GM23338 (cell line): Measurements from ENCODE around the gene HOXC9. TPM values are rescaled to one million over a fixed set of nuclear protein-coding genes. Genes with fewer than 3 reads are reported as not detected.

Experiments
- ATAC-seq: fragments of 200-7000 bp; cut with Tn5 transposase; 3 replicates; pipeline ENCODE4 v1.9.1; 2020
- DNase-seq: peaks from one replicate; pipeline ENCODE4 v3.0.0-alpha.2; 2015; ENCODE audit warnings: low spot score
- H2AFZ ChIP-seq: fragments of 200-600 bp; sonication (generic); 2 replicates; pipeline ENCODE4 v1.8.0; 2016; ENCODE audit warnings: antibody characterized with exemption, mild to moderate bottlenecking, moderate library complexity
- H3F3A ChIP-seq: fragments of 200-600 bp; sonication (generic); replicated peaks from 2 replicates; pipeline ENCODE4 v1.8.0; 2017; ENCODE audit warnings: antibody characterized with exemption, mixed run types, low read depth
- H3K27ac ChIP-seq: fragments of 200-600 bp; sonication (generic); 2 replicates; pipeline ENCODE4 v1.6.1; 2016; ENCODE audit warnings: low read depth
- H3K27me3 ChIP-seq: fragments of 200-600 bp; sonication (generic); 2 replicates; pipeline ENCODE4 v1.8.0; 2016; ENCODE audit warnings: mild to moderate bottlenecking, mixed run types, moderate library complexity; ENCODE audit not compliant: insufficient read depth
- H3K36me3 ChIP-seq: fragments of 200-600 bp; sonication (generic); 2 replicates; pipeline ENCODE4 v1.8.0; 2016; ENCODE audit warnings: mild to moderate bottlenecking; ENCODE audit not compliant: insufficient read depth
- H3K4me1 ChIP-seq: fragments of 200-600 bp; sonication (generic); 2 replicates; pipeline ENCODE4 v1.8.0; 2016; ENCODE audit warnings: mild to moderate bottlenecking, moderate library complexity; ENCODE audit not compliant: insufficient read depth
- H3K4me2 ChIP-seq: fragments of 200-600 bp; sonication (generic); 2 replicates; pipeline ENCODE4 v1.7.1; 2017; ENCODE audit warnings: mixed run types
- H3K4me3 ChIP-seq: fragments of 200-600 bp; sonication (generic); 2 replicates; pipeline ENCODE4 v1.6.1; 2016; ENCODE audit warnings: mixed run types
- H3K79me2 ChIP-seq: fragments of 200-600 bp; sonication (generic); replicated peaks from 2 replicates; pipeline ENCODE4 v1.8.0; 2017; ENCODE audit warnings: mild to moderate bottlenecking; ENCODE audit not compliant: insufficient read depth
- H3K9me2 ChIP-seq: fragments of 200-600 bp; sonication (generic); 2 replicates; pipeline ENCODE4 v1.8.0; 2017; ENCODE audit not compliant: insufficient read depth
- H4K20me1 ChIP-seq: fragments of 200-600 bp; sonication (generic); replicated peaks from 2 replicates; pipeline ENCODE4 v1.8.0; 2017; ENCODE audit warnings: mild to moderate bottlenecking; ENCODE audit not compliant: insufficient read depth
- H3K27ac Mint-ChIP-seq: 2 replicates; pipeline ENCODE4 v1.8.0; 2020; ENCODE audit warnings: inconsistent platforms, mild to moderate bottlenecking, moderate library complexity, mixed read lengths
- H3K27me3 Mint-ChIP-seq: 3 replicates; pipeline ENCODE4 v1.8.0; 2022; ENCODE audit warnings: low read depth, mild to moderate bottlenecking, moderate library complexity, mixed read lengths, inconsistent platforms; ENCODE audit not compliant: insufficient read depth, poor library complexity
- H3K36me3 Mint-ChIP-seq: 3 replicates; pipeline ENCODE4 v1.8.0; 2021; ENCODE audit warnings: low read depth, mild to moderate bottlenecking, inconsistent platforms, moderate library complexity, mixed read lengths
- H3K4me1 Mint-ChIP-seq: 3 replicates; pipeline ENCODE4 v1.8.0; 2020; ENCODE audit warnings: mild to moderate bottlenecking, inconsistent platforms, mixed read lengths
- H3K4me3 Mint-ChIP-seq: 3 replicates; pipeline ENCODE4 v1.8.0; 2021; ENCODE audit warnings: moderate library complexity, mild to moderate bottlenecking, inconsistent platforms, mixed read lengths
- H3K9me3 Mint-ChIP-seq: 3 replicates; pipeline ENCODE4 v1.8.0; 2020; ENCODE audit warnings: moderate library complexity, mild to moderate bottlenecking, inconsistent platforms, mixed read lengths
- EZH2 ChIP-seq: fragments of 200-600 bp; sonication (generic); IDR thresholded peaks from one replicate; pipeline ENCODE4 v1.8.0; 2017; ENCODE audit warnings: antibody characterized with exemption, mild to moderate bottlenecking, low read depth; ENCODE audit not compliant: unreplicated experiment
- EZH2phosphoT487 ChIP-seq: fragments of 200-600 bp; sonication (generic); IDR thresholded peaks from one replicate; pipeline ENCODE4 v1.8.1; 2018; ENCODE audit warnings: antibody characterized with exemption; ENCODE audit not compliant: unreplicated experiment
- STAT1 ChIP-seq: IDR thresholded peaks from one replicate; pipeline ENCODE4 v1.6.1; 2016; ENCODE audit warnings: antibody characterized with exemption; ENCODE audit not compliant: unreplicated experiment
- ZNF331 ChIP-seq: fragments of 250-450 bp; sonication (Bioruptor Pico); IDR thresholded peaks from 2 replicates; pipeline ENCODE4 v1.5.0; 2020; ENCODE audit warnings: low read depth, mild to moderate bottlenecking, moderate library complexity
- polyA plus RNA-seq: library from polyadenylated mRNA; unstranded; fragments of >200 nt; fragmentation: Nextera tagmentation; extraction: Ambion mirVana; gene quantifications from 2 replicates; pipeline ENCODE4 v1.2.1, GENCODE V29; 2016
- total RNA-seq: library from RNA; depleted of rRNA; stranded (reverse); fragments of >200 nt; shearing (Covaris generic); gene quantifications from 2 replicates; pipeline ENCODE4 v1.2.3, GENCODE V29; 2014
- TF ChIP-seq, protein P1 (sequence below): fragments of 250-450 bp; sonication (Bioruptor Pico); IDR thresholded peaks from 2 replicates; pipeline ENCODE4 v1.5.0; 2020; ENCODE audit warnings: mild to moderate bottlenecking, moderate library complexity

The HOXC9 gene
- total and polyA plus RNA-seq, 2 experiments from 2014 or later, result not detected

GRCh38 chr12:53952871-53953734 is 46.9 kb upstream of the HOXC9 start (continued):
- no peak for TF ChIP-seq STAT1
- TF ChIP-seq, protein P1, sequence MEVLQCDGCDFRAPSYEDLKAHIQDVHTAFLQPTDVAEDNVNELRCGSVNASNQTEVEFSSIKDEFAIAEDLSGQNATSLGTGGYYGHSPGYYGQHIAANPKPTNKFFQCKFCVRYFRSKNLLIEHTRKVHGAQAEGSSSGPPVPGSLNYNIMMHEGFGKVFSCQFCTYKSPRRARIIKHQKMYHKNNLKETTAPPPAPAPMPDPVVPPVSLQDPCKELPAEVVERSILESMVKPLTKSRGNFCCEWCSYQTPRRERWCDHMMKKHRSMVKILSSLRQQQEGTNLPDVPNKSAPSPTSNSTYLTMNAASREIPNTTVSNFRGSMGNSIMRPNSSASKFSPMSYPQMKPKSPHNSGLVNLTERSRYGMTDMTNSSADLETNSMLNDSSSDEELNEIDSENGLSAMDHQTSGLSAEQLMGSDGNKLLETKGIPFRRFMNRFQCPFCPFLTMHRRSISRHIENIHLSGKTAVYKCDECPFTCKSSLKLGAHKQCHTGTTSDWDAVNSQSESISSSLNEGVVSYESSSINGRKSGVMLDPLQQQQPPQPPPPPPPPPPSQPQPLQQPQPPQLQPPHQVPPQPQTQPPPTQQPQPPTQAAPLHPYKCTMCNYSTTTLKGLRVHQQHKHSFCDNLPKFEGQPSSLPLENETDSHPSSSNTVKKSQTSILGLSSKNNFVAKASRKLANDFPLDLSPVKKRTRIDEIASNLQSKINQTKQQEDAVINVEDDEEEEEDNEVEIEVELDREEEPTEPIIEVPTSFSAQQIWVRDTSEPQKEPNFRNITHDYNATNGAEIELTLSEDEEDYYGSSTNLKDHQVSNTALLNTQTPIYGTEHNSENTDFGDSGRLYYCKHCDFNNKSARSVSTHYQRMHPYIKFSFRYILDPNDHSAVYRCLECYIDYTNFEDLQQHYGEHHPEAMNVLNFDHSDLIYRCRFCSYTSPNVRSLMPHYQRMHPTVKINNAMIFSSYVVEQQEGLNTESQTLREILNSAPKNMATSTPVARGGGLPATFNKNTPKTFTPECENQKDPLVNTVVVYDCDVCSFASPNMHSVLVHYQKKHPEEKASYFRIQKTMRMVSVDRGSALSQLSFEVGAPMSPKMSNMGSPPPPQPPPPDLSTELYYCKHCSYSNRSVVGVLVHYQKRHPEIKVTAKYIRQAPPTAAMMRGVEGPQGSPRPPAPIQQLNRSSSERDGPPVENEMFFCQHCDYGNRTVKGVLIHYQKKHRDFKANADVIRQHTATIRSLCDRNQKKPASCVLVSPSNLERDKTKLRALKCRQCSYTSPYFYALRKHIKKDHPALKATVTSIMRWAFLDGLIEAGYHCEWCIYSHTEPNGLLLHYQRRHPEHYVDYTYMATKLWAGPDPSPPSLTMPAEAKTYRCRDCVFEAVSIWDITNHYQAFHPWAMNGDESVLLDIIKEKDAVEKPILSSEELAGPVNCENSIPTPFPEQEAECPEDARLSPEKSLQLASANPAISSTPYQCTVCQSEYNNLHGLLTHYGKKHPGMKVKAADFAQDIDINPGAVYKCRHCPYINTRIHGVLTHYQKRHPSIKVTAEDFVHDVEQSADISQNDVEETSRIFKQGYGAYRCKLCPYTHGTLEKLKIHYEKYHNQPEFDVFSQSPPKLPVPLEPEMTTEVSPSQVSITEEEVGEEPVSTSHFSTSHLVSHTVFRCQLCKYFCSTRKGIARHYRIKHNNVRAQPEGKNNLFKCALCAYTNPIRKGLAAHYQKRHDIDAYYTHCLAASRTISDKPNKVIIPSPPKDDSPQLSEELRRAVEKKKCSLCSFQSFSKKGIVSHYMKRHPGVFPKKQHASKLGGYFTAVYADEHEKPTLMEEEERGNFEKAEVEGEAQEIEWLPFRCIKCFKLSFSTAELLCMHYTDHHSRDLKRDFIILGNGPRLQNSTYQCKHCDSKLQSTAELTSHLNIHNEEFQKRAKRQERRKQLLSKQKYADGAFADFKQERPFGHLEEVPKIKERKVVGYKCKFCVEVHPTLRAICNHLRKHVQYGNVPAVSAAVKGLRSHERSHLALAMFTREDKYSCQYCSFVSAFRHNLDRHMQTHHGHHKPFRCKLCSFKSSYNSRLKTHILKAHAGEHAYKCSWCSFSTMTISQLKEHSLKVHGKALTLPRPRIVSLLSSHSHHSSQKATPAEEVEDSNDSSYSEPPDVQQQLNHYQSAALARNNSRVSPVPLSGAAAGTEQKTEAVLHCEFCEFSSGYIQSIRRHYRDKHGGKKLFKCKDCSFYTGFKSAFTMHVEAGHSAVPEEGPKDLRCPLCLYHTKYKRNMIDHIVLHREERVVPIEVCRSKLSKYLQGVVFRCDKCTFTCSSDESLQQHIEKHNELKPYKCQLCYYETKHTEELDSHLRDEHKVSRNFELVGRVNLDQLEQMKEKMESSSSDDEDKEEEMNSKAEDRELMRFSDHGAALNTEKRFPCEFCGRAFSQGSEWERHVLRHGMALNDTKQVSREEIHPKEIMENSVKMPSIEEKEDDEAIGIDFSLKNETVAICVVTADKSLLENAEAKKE, result no peak

- no peak overlapping the region for H3K4me3 Mint-ChIP-seq
- Histone ChIP-seq H3K4me1 (peaks cover 26% of the 10 kb centered on the region), H3K4me3 (no peak overlapping the region), H2AFZ (no peak overlapping the region), H3K27me3 (peaks cover 100% of the 10 kb centered on the region), H3K27ac (no peak overlapping the region), H3K79me2 (no peaks in the 10 kb centered on the region), H3F3A (peaks cover 52% of the 10 kb centered on the region), H4K20me1 (peaks cover 48% of the 10 kb centered on the region), H3K4me2 (no peak overlapping the region), H3K9me2 (no peaks in the 10 kb centered on the region), H3K36me3 (no peaks in the 10 kb centered on the region; the same call in 1 of the 2 replicates)
- TF ChIP-seq EZH2 (peak; percentile 97), STAT1 (no peak), EZH2phosphoT487 (no peak), ZNF331 (no peak)
- H3K27me3 Mint-ChIP-seq, result peaks cover 98% of the 10 kb centered on the region
- ATAC-seq (no peak), DNase-seq (no peak)
- H3K9me3 Mint-ChIP-seq, result peaks cover 6% of the 10 kb centered on the region
- H3K36me3 Mint-ChIP-seq, result peaks cover 3% of the 10 kb centered on the region; the same call in 1 of the 3 replicates
- peaks cover 28% of the 10 kb centered on the region for H3K4me1 Mint-ChIP-seq
- no peak overlapping the region for H3K27ac Mint-ChIP-seq
Measured at GRCh38 chr12:53953831-53954693, 45.9 kb upstream of the HOXC9 start.
